Measurements from ENCODE around the gene EHD1. TPM values are rescaled to one million over a fixed set of nuclear protein-coding genes. Genes with fewer than 3 reads are reported as not detected.

The EHD1 gene
- total and polyA plus RNA-seq, 9 of the 15 experiments (the other 6 are each of a cell fraction or from before 2014, with no cell fraction given): 0.46 to 65.0 (median 16.4) TPM

DNA sequence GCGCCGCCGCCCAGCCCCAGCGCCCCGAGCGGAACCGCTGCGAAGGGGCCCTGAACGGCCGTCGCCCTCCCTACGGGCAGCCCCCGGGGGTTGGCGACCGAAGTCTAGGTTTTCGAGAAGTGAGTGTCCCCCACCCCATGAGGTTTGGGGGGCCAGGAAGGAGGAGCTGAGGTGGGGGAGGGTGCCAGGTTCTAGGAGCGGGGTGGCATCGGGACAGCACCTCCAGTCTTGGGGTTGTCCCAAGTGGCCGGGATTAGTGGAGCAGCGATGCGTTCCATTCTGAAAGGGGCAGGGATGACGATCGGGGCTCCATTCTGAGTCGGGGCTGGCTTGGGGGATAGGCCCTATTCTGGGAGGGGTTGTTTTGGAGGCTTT lies 46.5 kb upstream of the EHD1 start:
- Histone ChIP-seq H2AFZ (ENCODE audit: low read depth, low read length) (peak overlapping the region; percentile 98), H3K4me1 (replicated peaks in 1 of 2; ENCODE audit: control insufficient read depth in 2 of 2, insufficient read depth in 2 of 2, low read length in 2 of 2) (peaks cover 14 to 41% of the 10 kb centered on the region in 2 experiments; a peak in 4 of 5 replicates), H3K27me3 (ENCODE audit: control insufficient read depth in 2 of 2, insufficient read depth in 2 of 2, low read length in 2 of 2) (no peaks in the 10 kb centered on the region), H3K4me3 (peak overlapping the region; percentile 60), H3K36me3 (ENCODE audit: control insufficient read depth, insufficient read depth, low read length) (no peaks in the 10 kb centered on the region), H4K20me1 (replicated peaks; ENCODE audit: control insufficient read depth, insufficient read depth, low read length) (no peaks in the 10 kb centered on the region), H3K9ac (ENCODE audit: insufficient read depth in 1 of 2, low read depth in 2 of 2, low read length in 2 of 2) (peak overlapping the region; percentile 87 to 96), H3K9me3 (replicated peaks; ENCODE audit: control insufficient read depth, insufficient read depth, low read depth, low read length) (no peaks in the 10 kb centered on the region), H3K9me1 (ENCODE audit: control insufficient read depth, insufficient read depth, low read length) (no peaks in the 10 kb centered on the region), H3K27ac (ENCODE audit: extremely low read depth, low read depth, low read length) (peak overlapping the region; percentile 94; the same call in 2 of the 3 replicates), H3K79me2 (ENCODE audit: control insufficient read depth, insufficient read depth, low read length) (no peaks in the 10 kb centered on the region), H3K4me2 (ENCODE audit: insufficient read depth, low read length) (peak overlapping the region; percentile 94)
- DNase-seq (ENCODE audit: extremely low read depth in 1 of 4, low spot score in 3 of 4) (peak in 2 of 4 experiments; percentile 55 to 64), FAIRE-seq (no peak), ATAC-seq (no peak)
- ChIA-PET CTCF (ENCODE audit: low intra/inter-chr PET ratio) (interaction anchor here (0.7 kb wide), 1 partner anchor 59 kb away, joined by 4 read pairs; no protein-coding TSS in a partner anchor), POLR2A (interaction anchor here (0.7 to 2.6 kb wide), 5 partner anchors 9 to 574 kb away, joined by 3 to 14 read pairs (median 3); partner anchors contain the start of gene MALAT1)
- 5% methylated on average over 21 of the region's 24 CpGs for WGBS (ENCODE audit: insufficient coverage, low coverage, missing lambda C conversion rate)
- no TSS peak for BruUV-seq (replicated peaks)
- in situ Hi-C loops (cut with MboI): no loop called here
- intact Hi-C loops (cut with micrococcal nuclease): loop anchor here (2.0 kb wide), 1 partner anchor 72 kb away; the partner anchor contains the start of gene BATF2
- peak; percentile 9; the same call in 1 of the 2 replicates for TF ChIP-seq POLR2G (IDR thresholded peaks at IDR 0.05; ENCODE audit: low read depth, low read length)
- TF ChIP-seq NRF1 (conservative IDR thresholded peaks at IDR 0.05 in 1 of 2, IDR thresholded peaks at IDR 0.05 in 1 of 2): peak in 1 of 2 experiments; percentile 19; a peak in 2 of 4 replicates
- TF ChIP-seq SAP30 (IDR thresholded peaks at IDR 0.05; ENCODE audit: borderline replicate concordance, insufficient read depth, low read depth, low read length, poor library complexity, severe bottlenecking): peak; percentile 11
- 0 out of 2 replicates have a peak, but pooled peaks have one; percentile 1 for TF ChIP-seq REST (IDR thresholded peaks at IDR 0.05; ENCODE audit: borderline replicate concordance)
- TF ChIP-seq REST (CRISPR knock-in tag; IDR thresholded peaks at IDR 0.05; ENCODE audit: low read depth): no peak
- TF ChIP-seq NONO (IDR thresholded peaks at IDR 0.05; ENCODE audit: low read depth in 2 of 2, low read length in 1 of 2): no peak
- TF ChIP-seq NKRF (IDR thresholded peaks at IDR 0.05; ENCODE audit: borderline replicate concordance): no peak
- no peak for TF ChIP-seq BMI1 (IDR thresholded peaks at IDR 0.05; ENCODE audit: low read length)
- TF ChIP-seq KDM2B (CRISPR knock-in tag; IDR thresholded peaks at IDR 0.05): 0 out of 2 replicates have a peak, but pooled peaks have one; percentile 2
- no peak for TF ChIP-seq KLF10 (CRISPR knock-in tag; IDR thresholded peaks at IDR 0.05)
- TF ChIP-seq ZNF57 (CRISPR knock-in tag; IDR thresholded peaks at IDR 0.05): no peak

Data from K562 (cell line).